ENCODE measurements around the gene SEL1L.
"Not testable (repeated sequence)": the region's sequence is repeated elsewhere in the genome, so short reads cannot be mapped to it uniquely, and the experiment has no call there.

SEL1L gene

GRCh38 chr14:81472096-81472800, 61.4 kb downstream of the SEL1L start:
- DNase-seq = no peak

- no peak for DNase-seq
Measured at GRCh38 chr14:81471062-81471461, 62.6 kb downstream of the SEL1L start.

GRCh38 chr14:81470557-81470826, 63.2 kb downstream of the SEL1L start:
- DNase-seq = not testable (repeated sequence)

- DNase-seq = no peak
Measured at GRCh38 chr14:81466854-81467253, 66.8 kb downstream of the SEL1L start.

GRCh38 chr14:81465507-81466228, 68.0 kb downstream of the SEL1L start:
- no peak for DNase-seq

- DNase-seq = not testable (repeated sequence)
Measured at GRCh38 chr14:81465003-81465392, 68.7 kb downstream of the SEL1L start.

- DNase-seq = peak; percentile 59
Measured at GRCh38 chr14:81464253-81465002, 69.2 kb downstream of the SEL1L start.

GRCh38 chr14:81462356-81462755, 71.3 kb downstream of the SEL1L start:
- DNase-seq = not testable (repeated sequence)

- DNase-seq = no peak
Measured at GRCh38 chr14:81459912-81460311, 73.7 kb downstream of the SEL1L start.

- DNase-seq = no peak
Measured at GRCh38 chr14:81458352-81458751, 75.3 kb downstream of the SEL1L start.

- no peak for DNase-seq
Measured at GRCh38 chr14:81455390-81455789, 78.3 kb downstream of the SEL1L start.

GRCh38 chr14:81454572-81455218, 79.0 kb downstream of the SEL1L start:
- DNase-seq = no peak

- peak; percentile 41 for DNase-seq
Measured at GRCh38 chr14:81453166-81453766, 80.4 kb downstream of the SEL1L start.

- no peak for DNase-seq
Measured at GRCh38 chr14:81452341-81453133, 81.1 kb downstream of the SEL1L start.

GRCh38 chr14:81450976-81451375, 82.7 kb downstream of the SEL1L start:
- no peak for DNase-seq

- DNase-seq = peak; percentile 79
Measured at GRCh38 chr14:81450100-81450531, 83.5 kb downstream of the SEL1L start.

GRCh38 chr14:81449576-81449975, 84.1 kb downstream of the SEL1L start:
- no peak for DNase-seq

GRCh38 chr14:81449114-81449513, 84.5 kb downstream of the SEL1L start:
- DNase-seq = no peak

- no peak for DNase-seq
Measured at GRCh38 chr14:81447021-81447764, 86.5 kb downstream of the SEL1L start.

GRCh38 chr14:81446279-81447007, 87.2 kb downstream of the SEL1L start:
- no peak for DNase-seq
